HepG2 (cell line): Measurements from ENCODE around the gene TRPC4AP. TPM values are rescaled to one million over a fixed set of nuclear protein-coding genes. Genes with fewer than 3 reads are reported as not detected.
A peak's percentile ranks its signal among the peaks of the same experiment; 100 is the strongest.

Source experiments
- ATAC-seq: fragments of 200-7000 bp; cut with Tn5 transposase; 3 replicates; pipeline ENCODE4 v1.9.1; 2020; ENCODE audit warnings: mild to moderate bottlenecking, moderate library complexity
- BruUV-seq: library from RNA; stranded (reverse); fragments of 400-500 nt; replicated peaks from 2 replicates; lab custom pipeline; 2021; lab: Mats Ljungman, UMichigan
- CTCF ChIA-PET: fragments of 300-600 bp; formaldehyde crosslinking; extraction: SDS; loops from one replicate; lab custom pipeline; 2021; ENCODE audit warnings: low total read pairs, inconsistent platforms, low intra/inter-chr PET ratio; lab: Yijun Ruan, JAX
- POLR2A ChIA-PET: fragments of 350-600 bp; sonication (Branson Sonifier 250); formaldehyde crosslinking; loops from one replicate; lab custom pipeline; 2020; ENCODE audit warnings: antibody characterized with exemption, inconsistent platforms; lab: Yijun Ruan, JAX
- DNase-seq: peaks from one replicate; pipeline ENCODE4 v3.0.0-alpha.2; 2015; ENCODE audit warnings: low spot score
- FAIRE-seq: peaks from 3 replicates; lab custom pipeline; 2011; peaks lifted over from hg19 to GRCh38; lab: Jason Lieb, UNC
- H2AFZ ChIP-seq: one replicate; pipeline ENCODE4 v1.6.1; 2011; ENCODE audit warnings: low read length, inconsistent platforms
- H3K27ac ChIP-seq: fragments of 300-600 bp; 3 replicates; pipeline ENCODE4 v1.8.0; 2011; ENCODE audit warnings: mixed run types, mild to moderate bottlenecking, mixed read lengths, low read length, inconsistent platforms; ENCODE audit not compliant: insufficient read depth; ENCODE audit errors: extremely low read length
- H3K27me3 ChIP-seq, 2 experiments: fragments of 200-600 bp in 1 of 2; 2 replicates in 1 of 2; 3 replicates in 1 of 2; pipeline versions ENCODE4 v1.6.0 to v1.8.0; 2011; ENCODE audit warnings: low read length in 2 of 2, mild to moderate bottlenecking in 2 of 2, moderate library complexity in 2 of 2, inconsistent platforms in 1 of 2; ENCODE audit not compliant: insufficient read depth in 2 of 2, control insufficient read depth in 1 of 2
- H3K36me3 ChIP-seq, 2 experiments: fragments of 200-600 bp in 1 of 2; replicated peaks in 1 of 2; 2 replicates in 1 of 2; 3 replicates in 1 of 2; pipeline versions ENCODE4 v1.5.1 to v1.8.0; 2011; ENCODE audit warnings: low read length in 2 of 2, inconsistent platforms in 1 of 2; ENCODE audit not compliant: insufficient read depth in 2 of 2, control insufficient read depth in 1 of 2
- H3K4me1 ChIP-seq: 2 replicates; pipeline ENCODE4 v1.5.1; 2012; ENCODE audit warnings: low read length, inconsistent platforms; ENCODE audit not compliant: insufficient read depth
- H3K4me2 ChIP-seq: 2 replicates; pipeline ENCODE4 v1.6.0; 2011; ENCODE audit warnings: low read depth, low read length, inconsistent platforms
- H3K4me3 ChIP-seq, 3 experiments: fragments of 200-600 bp in 1 of 3; sonication (generic), shearing (Covaris generic) in 1 of 3; replicated peaks in 1 of 3; 2 replicates each; pipeline ENCODE4 v1.5.1; 2011 to 2016; ENCODE audit warnings: low read length in 3 of 3, inconsistent platforms in 2 of 3, low read depth in 2 of 3, mild to moderate bottlenecking in 2 of 3, control low read depth in 1 of 3, mixed read lengths in 1 of 3; ENCODE audit not compliant: insufficient read depth in 1 of 3
- H3K79me2 ChIP-seq: one replicate; pipeline ENCODE4 v1.6.1; 2011; ENCODE audit warnings: low read length, inconsistent platforms; ENCODE audit not compliant: insufficient read depth
- H3K9ac ChIP-seq: 2 replicates; pipeline ENCODE4 v1.6.0; 2011; ENCODE audit warnings: mild to moderate bottlenecking, low read depth, low read length, inconsistent platforms; ENCODE audit not compliant: insufficient read depth
- H3K9me3 ChIP-seq: 2 replicates; pipeline ENCODE4 v1.5.1; 2012; ENCODE audit warnings: mild to moderate bottlenecking, low read length
- H4K20me1 ChIP-seq: 2 replicates; pipeline ENCODE4 v1.6.0; 2011; ENCODE audit warnings: inconsistent platforms, mild to moderate bottlenecking, low read length, moderate library complexity; ENCODE audit not compliant: insufficient read depth
- AGO2 ChIP-seq: fragments of 200-400 bp; formaldehyde crosslinking; optimal IDR thresholded peaks from 2 replicates; pipeline ENCODE3; 2017; ENCODE audit warnings: mild to moderate bottlenecking, low read depth, low read length, moderate library complexity
- HES4 ChIP-seq: sonication (generic); formaldehyde crosslinking; IDR thresholded peaks from 2 replicates; pipeline ENCODE4 v1.9.0; 2021; ENCODE audit warnings: mild to moderate bottlenecking, missing genetic modification reagents, borderline replicate concordance
- IRF1 ChIP-seq: sonication (generic); formaldehyde crosslinking; IDR thresholded peaks from 2 replicates; pipeline ENCODE4 v1.4.0; 2020; ENCODE audit warnings: low read depth, mild to moderate bottlenecking, missing genetic modification reagents
- MLLT10 ChIP-seq: sonication (generic); formaldehyde crosslinking; IDR thresholded peaks from 2 replicates; pipeline ENCODE4 v1.4.0; 2020; ENCODE audit warnings: missing genetic modification reagents
- RAD51 ChIP-seq: fragments of 450-650 bp; IDR thresholded peaks from 2 replicates; pipeline ENCODE4 v1.6.1; 2016; ENCODE audit warnings: borderline replicate concordance
- SSRP1 ChIP-seq: IDR thresholded peaks from 2 replicates; pipeline ENCODE4 v1.6.1; 2016; ENCODE audit warnings: control low read depth
- ZBTB20 ChIP-seq: sonication (generic); formaldehyde crosslinking; IDR thresholded peaks from 2 replicates; pipeline ENCODE4 v1.8.1; 2023; ENCODE audit warnings: missing genetic modification reagents, low read depth, mild to moderate bottlenecking, borderline replicate concordance
- ZBTB38 ChIP-seq: sonication (generic); formaldehyde crosslinking; IDR thresholded peaks from 2 replicates; pipeline ENCODE4 v1.5.1; 2020; ENCODE audit warnings: mild to moderate bottlenecking, missing genetic modification reagents
- ZFP37 ChIP-seq: sonication (generic); formaldehyde crosslinking; IDR thresholded peaks from 2 replicates; pipeline ENCODE4 v1.4.0; 2020; ENCODE audit warnings: missing genetic modification reagents, borderline replicate concordance
- ZFP41 ChIP-seq: sonication (generic); formaldehyde crosslinking; IDR thresholded peaks from 2 replicates; pipeline ENCODE4 v1.4.0; 2020; ENCODE audit warnings: mild to moderate bottlenecking, missing genetic modification reagents, borderline replicate concordance
- ZKSCAN1 ChIP-seq: fragments of 150-350 bp; IDR thresholded peaks from 2 replicates; pipeline ENCODE4 v1.6.1; 2014; ENCODE audit warnings: low read length
- ZNF235 ChIP-seq: sonication (generic); formaldehyde crosslinking; IDR thresholded peaks from 2 replicates; pipeline ENCODE4 v1.8.1; 2023; ENCODE audit warnings: mild to moderate bottlenecking, missing genetic modification reagents, borderline replicate concordance
- ZNF720 ChIP-seq: sonication (generic); formaldehyde crosslinking; IDR thresholded peaks from 2 replicates; pipeline ENCODE4 v1.4.0; 2020; ENCODE audit warnings: missing genetic modification reagents
- ZNF781 ChIP-seq: sonication (generic); formaldehyde crosslinking; IDR thresholded peaks from 2 replicates; pipeline ENCODE4 v1.5.1; 2020; ENCODE audit warnings: borderline replicate concordance, mild to moderate bottlenecking, missing genetic modification reagents; ENCODE audit errors: not compliant biosample characterization
- ZXDC ChIP-seq: sonication (generic); formaldehyde crosslinking; IDR thresholded peaks from 2 replicates; pipeline ENCODE4 v1.5.0; 2020; ENCODE audit warnings: mild to moderate bottlenecking, missing genetic modification reagents
- WGBS: methylation state at CpG from one replicate; pipeline ENCODE4 v1.1.6; 2017; ENCODE audit warnings: low lambda C conversion rate; 5-methylcytosine and 5-hydroxymethylcytosine counted together
- in situ Hi-C: cut with HindIII; loops from 2 replicates; pipeline ENCODE4 v1.10.0; 2017; ENCODE audit warnings: low pct_unique_long_range_greater_than_20kb; ENCODE audit not compliant: extremely low pct_ligation_motif_present
- intact Hi-C: fragments of 100-400 bp; cut with micrococcal nuclease; formaldehyde crosslinking; loops from one replicate; pipeline ENCODE4 v1.10.0; 2022; ENCODE audit not compliant: unreplicated experiment
- polyA plus RNA-seq, 8 experiments: library from polyadenylated mRNA; depleted of rRNA in 3 of 8; stranded (reverse) in 7 of 8; unstranded in 1 of 8; fragments of >200 nt; fragmentation: Illumina TruSeq in 4 of 8; extraction: Trizol in 4 of 8; gene quantifications; 2 replicates each; pipeline versions ENCODE4 v1.2.1 to v1.2.3, GENCODE V29; 2011 to 2016; ENCODE audit warnings: low read depth in 4 of 8, missing spikeins in 1 of 8, mixed read lengths in 1 of 8; ENCODE audit not compliant: insufficient read depth in 1 of 8
- total RNA-seq, 5 experiments: library from RNA; depleted of rRNA; stranded (reverse); fragments of >200 nt; fragmentation: Illumina TruSeq; extraction: Trizol; gene quantifications; 2 replicates each; pipeline ENCODE4 v1.2.3, GENCODE V29; 2016; ENCODE audit warnings: low read depth in 1 of 5

Gene TRPC4AP
- total and polyA plus RNA-seq, 2 of the 13 experiments (the other 11 are each of a cell fraction or from before 2014, with no cell fraction given): 136 to 137 TPM

GRCh38 chr20:34999021-34999451 is 93.6 kb downstream of the TRPC4AP start:
- POLR2A ChIA-PET: interaction anchor here (0.7 to 2.1 kb wide), 3 partner anchors 31 to 123 kb away, joined by 3 to 9 read pairs (median 3); partner anchors contain the start of genes GSS and MYH7B
- no peak for ATAC-seq
- no peaks in the 10 kb centered on the region for H3K9me3 ChIP-seq
- peaks cover 46 to 60% of the 10 kb centered on the region in 2 experiments for H3K36me3 ChIP-seq
- H3K4me1 ChIP-seq: peaks cover 25% of the 10 kb centered on the region
- H4K20me1 ChIP-seq: no peaks in the 10 kb centered on the region; the same call in 1 of the 2 replicates
- no peak overlapping the region for H3K4me2 ChIP-seq
- no peak overlapping the region for H3K27ac ChIP-seq
- FAIRE-seq: no peak
- H3K4me3 ChIP-seq: no peak overlapping the region
- TF ChIP-seq ZBTB38 (CRISPR knock-in tag): 0 out of 2 replicates have a peak, but pooled peaks have one; percentile 5
- TF ChIP-seq ZKSCAN1: no peak
- TF ChIP-seq SSRP1 (CRISPR knock-in tag): 0 out of 2 replicates have a peak, but pooled peaks have one; percentile 51
- 0 out of 2 replicates have a peak, but pooled peaks have one; percentile 25 for TF ChIP-seq HES4 (CRISPR knock-in tag)
- no peak for TF ChIP-seq ZBTB20 (CRISPR knock-in tag)
- TF ChIP-seq ZFP37 (CRISPR knock-in tag): no peak
- peak; percentile 70 for TF ChIP-seq AGO2
- TF ChIP-seq ZNF720 (CRISPR knock-in tag): no peak
- no peak for TF ChIP-seq ZNF781 (CRISPR knock-in tag)
- no peak for TF ChIP-seq ZFP41 (CRISPR knock-in tag)
- TF ChIP-seq MLLT10 (CRISPR knock-in tag): no peak
- 0 out of 2 replicates have a peak, but pooled peaks have one; percentile 43 for TF ChIP-seq ZXDC (CRISPR knock-in tag)
- TF ChIP-seq IRF1 (CRISPR knock-in tag): no peak
- TF ChIP-seq ZNF235 (CRISPR knock-in tag): 0 out of 2 replicates have a peak, but pooled peaks have one; percentile 36
- TF ChIP-seq RAD51: no peak
- CTCF ChIA-PET: no interaction called here
- H2AFZ ChIP-seq: no peak overlapping the region
- in situ Hi-C loops: no loop called here
- H3K79me2 ChIP-seq: no peaks in the 10 kb centered on the region
- intact Hi-C loops: no loop called here
- no peak for DNase-seq
- H3K27me3 ChIP-seq: no peaks in the 10 kb centered on the region
- H3K9ac ChIP-seq: no peak overlapping the region
- BruUV-seq: no TSS peak
- WGBS: 96% methylated on average over 25 of the region's 25 CpGs
